Urinary bladder (tissue), 4 donors: Measurements from ENCODE around the gene PTCH1. TPM values are rescaled to one million over a fixed set of nuclear protein-coding genes. Genes with fewer than 3 reads are reported as not detected.

Experiments used
- DNase-seq: peaks from one replicate; pipeline ENCODE4 v3.0.0-alpha.2; 2015; ENCODE audit errors: extremely low spot score
- H3K27ac ChIP-seq: one replicate; pipeline ENCODE4 v1.5.1; 2013; ENCODE audit warnings: low read depth, mild to moderate bottlenecking, moderate library complexity
- H3K36me3 ChIP-seq: one replicate; pipeline ENCODE4 v1.6.1; 2013; ENCODE audit warnings: mild to moderate bottlenecking, moderate library complexity; ENCODE audit not compliant: insufficient read depth
- H3K4me1 ChIP-seq: one replicate; pipeline ENCODE4 v1.6.1; 2013; ENCODE audit warnings: mild to moderate bottlenecking, moderate library complexity; ENCODE audit not compliant: insufficient read depth
- H3K4me3 ChIP-seq: one replicate; pipeline ENCODE4 v1.5.1; 2013; ENCODE audit warnings: low read depth, low read length
- WGBS: extraction: QIAGEN DNeasy Blood & Tissue Kit; methylation state at CpG from one replicate; pipeline ENCODE4 v1.1.7; 2013; 5-methylcytosine and 5-hydroxymethylcytosine counted together
- polyA plus RNA-seq: library from polyadenylated mRNA; stranded (reverse); fragments of 200-250 nt; gene quantifications from one replicate; pipeline ENCODE4 v1.2.3, GENCODE V29; 2013
- total RNA-seq: library from RNA; depleted of rRNA; stranded (reverse); fragments of >200 nt; gene quantifications from one replicate; pipeline ENCODE4 v1.2.3, GENCODE V29; 2014
- donor health status: healthy with polysubstance abuse.
- donor health status: healthy.

Gene PTCH1
- total and polyA plus RNA-seq, 2 donors: 30.1 to 48.0 TPM

- Histone ChIP-seq H3K4me1 (no peaks in the 10 kb centered on the region), H3K36me3 (no peaks in the 10 kb centered on the region), H3K4me3 (no peak overlapping the region), H3K27ac (no peak overlapping the region)
- WGBS: 97% methylated on average over 3 of the region's 3 CpGs
- DNase-seq: no peak
These were observed 4.9 kb upstream of the PTCH1 start for GRCh38 chr9:95521699-95522098.

- Histone ChIP-seq H3K27ac (peak overlapping the region; percentile 33), H3K4me1 (no peaks in the 10 kb centered on the region), H3K4me3 (peak overlapping the region; percentile 94), H3K36me3 (no peaks in the 10 kb centered on the region)
- DNase-seq: no peak
- WGBS: 37% methylated on average over 20 of the region's 20 CpGs
These were observed 1.0 kb upstream of the PTCH1 start for GRCh38 chr9:95517559-95518425.

GRCh38 chr9:95516221-95516733 lies 494 bp downstream of the PTCH1 start:
- Histone ChIP-seq H3K36me3 (no peaks in the 10 kb centered on the region), H3K27ac (peak overlapping the region; percentile 90), H3K4me3 (peak overlapping the region; percentile 94), H3K4me1 (no peaks in the 10 kb centered on the region)
- DNase-seq: no peak
- WGBS: under 1% methylated on average over 69 of the region's 69 CpGs

GRCh38 chr9:95515272-95516113 lies 1.3 kb downstream of the PTCH1 start:
- H3K4me1 ChIP-seq: no peaks in the 10 kb centered on the region
- no peaks in the 10 kb centered on the region for H3K36me3 ChIP-seq
- peak overlapping the region; percentile 90 for H3K27ac ChIP-seq
- peak overlapping the region; percentile 94 for H3K4me3 ChIP-seq
- no peak for DNase-seq
- WGBS: 7% methylated on average over 48 of the region's 48 CpGs

GRCh38 chr9:95514342-95514741 lies 2.4 kb downstream of the PTCH1 start:
- no peaks in the 10 kb centered on the region for H3K36me3 ChIP-seq
- H3K4me3 ChIP-seq: peak overlapping the region; percentile 28
- H3K4me1 ChIP-seq: no peaks in the 10 kb centered on the region
- WGBS: 67% methylated on average over 5 of the region's 5 CpGs
- H3K27ac ChIP-seq: no peak overlapping the region
- no peak for DNase-seq

- Histone ChIP-seq H3K36me3 (no peaks in the 10 kb centered on the region), H3K4me3 (peak overlapping the region; percentile 28), H3K27ac (peak overlapping the region; percentile 28), H3K4me1 (no peaks in the 10 kb centered on the region)
- DNase-seq: no peak
- 67% methylated on average over 4 of the region's 4 CpGs for WGBS
These were observed 3.1 kb downstream of the PTCH1 start for GRCh38 chr9:95513711-95514110.

- WGBS: 37% methylated on average over 2 of the region's 2 CpGs
- H3K27ac ChIP-seq: peak overlapping the region; percentile 62
- H3K4me1 ChIP-seq: no peaks in the 10 kb centered on the region
- no peak for DNase-seq
- peak overlapping the region; percentile 100 for H3K4me3 ChIP-seq
- no peaks in the 10 kb centered on the region for H3K36me3 ChIP-seq
These were observed 4.1 kb downstream of the PTCH1 start for GRCh38 chr9:95512709-95513095.

GRCh38 chr9:95511952-95512708 lies 4.6 kb downstream of the PTCH1 start:
- Histone ChIP-seq H3K4me1 (no peaks in the 10 kb centered on the region), H3K4me3 (peak overlapping the region; percentile 100), H3K27ac (peak overlapping the region; percentile 62), H3K36me3 (no peaks in the 10 kb centered on the region)
- no peak for DNase-seq
- 18% methylated on average over 30 of the region's 30 CpGs for WGBS

- Histone ChIP-seq H3K27ac (peak overlapping the region; percentile 88), H3K36me3 (no peaks in the 10 kb centered on the region), H3K4me3 (peak overlapping the region; percentile 100), H3K4me1 (no peaks in the 10 kb centered on the region)
- no peak for DNase-seq
- WGBS: 5% methylated on average over 6 of the region's 6 CpGs
These were observed 5.2 kb downstream of the PTCH1 start for GRCh38 chr9:95511616-95511931.

- Histone ChIP-seq H3K4me3 (peak overlapping the region; percentile 100), H3K4me1 (no peaks in the 10 kb centered on the region), H3K36me3 (no peaks in the 10 kb centered on the region), H3K27ac (peak overlapping the region; percentile 88)
- peak; percentile 83 for DNase-seq
- WGBS: under 1% methylated on average over 98 of the region's 102 CpGs
These were observed 5.8 kb downstream of the PTCH1 start for GRCh38 chr9:95510709-95511615.

- no peaks in the 10 kb centered on the region for H3K4me1 ChIP-seq
- no peak overlapping the region for H3K27ac ChIP-seq
- whole genome bisulfite sequencing: under 1% methylated on average over 38 of the region's 38 CpGs
- DNase-seq: no peak
- H3K4me3 ChIP-seq: peak overlapping the region; percentile 100
- no peaks in the 10 kb centered on the region for H3K36me3 ChIP-seq
These were observed 6.7 kb downstream of the PTCH1 start for GRCh38 chr9:95509851-95510708.
